ENCODE data around the gene MAEA. TPM values are rescaled to one million over a fixed set of nuclear protein-coding genes. Genes with fewer than 3 reads are reported as not detected.

MAEA gene
- total and polyA plus RNA-seq, 9 of the 15 experiments (the other 6 are each of a cell fraction or from before 2014, with no cell fraction given), result 2.1 to 86.5 (median 45.0) TPM

DNA sequence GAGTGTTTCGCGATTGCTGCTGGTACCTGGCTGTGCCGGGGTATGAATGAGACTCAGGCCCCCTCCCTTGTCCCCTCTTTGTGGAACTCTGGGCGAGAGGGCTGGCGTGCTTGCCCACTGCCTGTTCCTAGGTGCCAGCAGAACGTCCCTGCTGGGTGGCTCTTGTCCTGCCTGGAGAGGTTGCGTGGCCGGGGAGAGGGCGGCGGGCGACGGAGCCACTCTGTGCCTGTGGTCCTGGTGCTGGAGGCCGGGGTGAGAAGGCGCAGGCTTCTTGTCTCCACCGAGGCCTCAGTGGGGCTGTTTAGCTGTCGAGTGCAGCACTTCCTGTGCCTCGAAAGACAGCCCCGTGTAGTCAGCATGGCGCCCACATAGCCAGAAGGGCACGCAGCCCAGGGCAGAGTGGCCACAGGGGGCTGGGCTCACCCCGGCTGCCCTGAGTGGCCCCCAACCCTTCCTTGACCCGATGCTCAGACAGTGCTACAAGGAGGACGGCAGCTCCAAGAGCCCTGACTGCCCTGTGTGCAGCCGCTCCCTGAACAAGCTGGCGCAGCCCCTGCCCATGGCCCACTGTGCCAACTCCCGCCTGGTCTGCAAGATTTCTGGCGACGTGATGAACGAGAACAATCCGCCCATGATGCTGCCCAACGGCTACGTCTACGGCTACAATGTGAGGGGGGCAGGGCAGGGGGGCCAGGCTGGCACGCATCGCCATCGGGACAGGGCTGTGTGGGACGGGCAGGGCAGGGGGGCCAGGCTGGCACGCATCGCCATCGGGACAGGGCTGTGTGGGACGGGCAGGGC is 48.5 kb downstream of the MAEA start:
- H3K9me1 ChIP-seq (ENCODE audit: control insufficient read depth, insufficient read depth, low read length), result no peaks in the 10 kb centered on the region
- no peaks in the 10 kb centered on the region for H3K27me3 ChIP-seq (ENCODE audit: control insufficient read depth in 2 of 2, insufficient read depth in 2 of 2, low read length in 2 of 2)
- TF ChIP-seq POLR2G (IDR thresholded peaks at IDR 0.05; ENCODE audit: low read depth, low read length) (peak; percentile 48; the same call in 1 of the 2 replicates), ZNF12 (CRISPR knock-in tag; IDR thresholded peaks at IDR 0.05) (no peak), KLF13 (tag; IDR thresholded peaks at IDR 0.05; ENCODE audit: borderline replicate concordance, low read depth) (no peak)
- H3K9me3 ChIP-seq (replicated peaks; ENCODE audit: control insufficient read depth, insufficient read depth, low read depth, low read length), result no peaks in the 10 kb centered on the region
- H2AFZ ChIP-seq (ENCODE audit: low read depth, low read length), result no peak overlapping the region
- FAIRE-seq, result no peak
- peaks cover 71% of the 10 kb centered on the region; the same call in 2 of the 3 replicates for H3K36me3 ChIP-seq (ENCODE audit: control insufficient read depth, insufficient read depth, low read length)
- CTCF ChIA-PET (ENCODE audit: low intra/inter-chr PET ratio), result no interaction called here
- peaks cover 0 to 4% of the 10 kb centered on the region in 2 experiments; a peak in 1 of 5 replicates for H3K4me1 ChIP-seq (replicated peaks in 1 of 2; ENCODE audit: control insufficient read depth in 2 of 2, insufficient read depth in 2 of 2, low read length in 2 of 2)
- ATAC-seq, result no peak
- no peaks in the 10 kb centered on the region for H3K79me2 ChIP-seq (ENCODE audit: control insufficient read depth, insufficient read depth, low read length)
- POLR2A ChIA-PET, result no interaction called here
- intact Hi-C loops (cut with micrococcal nuclease), result no loop called here
- no peaks in the 10 kb centered on the region for H4K20me1 ChIP-seq (replicated peaks; ENCODE audit: control insufficient read depth, insufficient read depth, low read length)
- no peak for DNase-seq (ENCODE audit: extremely low read depth in 1 of 4, low spot score in 3 of 4)
- H3K4me2 ChIP-seq (ENCODE audit: insufficient read depth, low read length), result no peak overlapping the region
- WGBS (ENCODE audit: insufficient coverage, low coverage, missing lambda C conversion rate), result 98% methylated on average over 14 of the region's 41 CpGs
- H3K9ac ChIP-seq (ENCODE audit: insufficient read depth in 1 of 2, low read depth in 2 of 2, low read length in 2 of 2), result no peak overlapping the region
- H3K4me3 ChIP-seq, result no peak overlapping the region
- no TSS peak for BruUV-seq (replicated peaks)
- in situ Hi-C loops (cut with MboI), result no loop called here
- H3K27ac ChIP-seq (ENCODE audit: extremely low read depth, low read depth, low read length), result no peak overlapping the region

DNA sequence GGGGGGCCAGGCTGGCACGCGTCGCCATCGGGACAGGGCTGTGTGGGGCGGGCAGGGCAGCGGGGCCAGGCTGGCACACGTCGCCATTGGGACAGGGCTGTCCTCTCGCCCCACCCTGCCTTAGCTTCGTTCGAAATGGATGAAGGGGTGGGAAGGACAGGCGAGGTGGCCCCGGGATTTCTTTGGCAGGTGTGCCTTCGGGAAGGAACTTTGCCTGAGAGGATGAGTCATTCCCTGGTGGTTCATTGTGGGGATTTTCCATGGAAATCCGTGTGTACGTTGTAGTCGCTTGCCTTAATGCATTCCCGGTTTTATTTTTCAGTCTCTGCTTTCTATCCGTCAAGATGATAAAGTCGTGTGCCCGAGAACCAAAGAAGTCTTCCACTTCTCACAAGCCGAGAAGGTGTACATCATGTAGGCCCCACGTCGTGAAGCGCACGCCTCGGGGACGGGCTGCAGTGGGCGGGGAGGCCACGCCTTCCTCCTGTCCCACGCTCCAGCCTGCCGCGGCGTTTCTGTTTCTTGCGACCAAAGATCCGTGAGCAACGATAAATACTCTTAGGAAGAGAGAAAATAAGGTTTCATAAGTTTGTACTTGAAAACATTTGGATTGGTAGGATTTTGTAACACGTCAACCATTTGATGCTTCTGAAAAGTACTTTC is 49.2 kb downstream of the MAEA start:
- H3K4me2 ChIP-seq (ENCODE audit: insufficient read depth, low read length), result no peak overlapping the region
- no peak overlapping the region for H3K4me3 ChIP-seq
- no peaks in the 10 kb centered on the region for H3K79me2 ChIP-seq (ENCODE audit: control insufficient read depth, insufficient read depth, low read length)
- H3K27me3 ChIP-seq (ENCODE audit: control insufficient read depth in 2 of 2, insufficient read depth in 2 of 2, low read length in 2 of 2), result no peaks in the 10 kb centered on the region
- POLR2A ChIA-PET, result no interaction called here
- intact Hi-C loops (cut with micrococcal nuclease), result no loop called here
- ATAC-seq (no peak), FAIRE-seq (no peak), DNase-seq (ENCODE audit: extremely low read depth in 1 of 4, low spot score in 3 of 4) (no peak)
- CTCF ChIA-PET (ENCODE audit: low intra/inter-chr PET ratio), result no interaction called here
- no peak overlapping the region for H2AFZ ChIP-seq (ENCODE audit: low read depth, low read length)
- 96% methylated on average over 23 of the region's 38 CpGs for WGBS (ENCODE audit: insufficient coverage, low coverage, missing lambda C conversion rate)
- no peak overlapping the region for H3K9ac ChIP-seq (ENCODE audit: insufficient read depth in 1 of 2, low read depth in 2 of 2, low read length in 2 of 2)
- no peaks in the 10 kb centered on the region for H3K9me3 ChIP-seq (replicated peaks; ENCODE audit: control insufficient read depth, insufficient read depth, low read depth, low read length)
- H3K9me1 ChIP-seq (ENCODE audit: control insufficient read depth, insufficient read depth, low read length), result no peaks in the 10 kb centered on the region
- no peaks in the 10 kb centered on the region for H4K20me1 ChIP-seq (replicated peaks; ENCODE audit: control insufficient read depth, insufficient read depth, low read length)
- no peak overlapping the region for H3K27ac ChIP-seq (ENCODE audit: extremely low read depth, low read depth, low read length)
- no TSS peak for BruUV-seq (replicated peaks)
- in situ Hi-C loops (cut with MboI), result no loop called here
- H3K36me3 ChIP-seq (ENCODE audit: control insufficient read depth, insufficient read depth, low read length), result peaks cover 68% of the 10 kb centered on the region; the same call in 2 of the 3 replicates
- peaks cover 0 to 4% of the 10 kb centered on the region in 2 experiments; a peak in 1 of 5 replicates for H3K4me1 ChIP-seq (replicated peaks in 1 of 2; ENCODE audit: control insufficient read depth in 2 of 2, insufficient read depth in 2 of 2, low read length in 2 of 2)
- TF ChIP-seq MAFF (IDR thresholded peaks at IDR 0.05; ENCODE audit: low read length), result no peak
- TF ChIP-seq NR4A1 (CRISPR knock-in tag; IDR thresholded peaks at IDR 0.05), result no peak
- TF ChIP-seq NR4A1 (tag; IDR thresholded peaks at IDR 0.05), result no peak
- no peak for TF ChIP-seq ZBED1 (IDR thresholded peaks at IDR 0.05)
- TF ChIP-seq, protein P1, sequence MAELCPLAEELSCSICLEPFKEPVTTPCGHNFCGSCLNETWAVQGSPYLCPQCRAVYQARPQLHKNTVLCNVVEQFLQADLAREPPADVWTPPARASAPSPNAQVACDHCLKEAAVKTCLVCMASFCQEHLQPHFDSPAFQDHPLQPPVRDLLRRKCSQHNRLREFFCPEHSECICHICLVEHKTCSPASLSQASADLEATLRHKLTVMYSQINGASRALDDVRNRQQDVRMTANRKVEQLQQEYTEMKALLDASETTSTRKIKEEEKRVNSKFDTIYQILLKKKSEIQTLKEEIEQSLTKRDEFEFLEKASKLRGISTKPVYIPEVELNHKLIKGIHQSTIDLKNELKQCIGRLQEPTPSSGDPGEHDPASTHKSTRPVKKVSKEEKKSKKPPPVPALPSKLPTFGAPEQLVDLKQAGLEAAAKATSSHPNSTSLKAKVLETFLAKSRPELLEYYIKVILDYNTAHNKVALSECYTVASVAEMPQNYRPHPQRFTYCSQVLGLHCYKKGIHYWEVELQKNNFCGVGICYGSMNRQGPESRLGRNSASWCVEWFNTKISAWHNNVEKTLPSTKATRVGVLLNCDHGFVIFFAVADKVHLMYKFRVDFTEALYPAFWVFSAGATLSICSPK (IDR thresholded peaks at IDR 0.05; ENCODE audit: borderline replicate concordance), result no peak
- no peak for TF ChIP-seq ADNP (tag; IDR thresholded peaks at IDR 0.05)
- no peak for TF ChIP-seq ZNF253 (CRISPR knock-in tag; conservative IDR thresholded peaks at IDR 0.05)
- TF ChIP-seq HEY1 (CRISPR knock-in tag; IDR thresholded peaks at IDR 0.05; ENCODE audit: borderline replicate concordance), result no peak
- no peak for TF ChIP-seq ZNF146 (CRISPR knock-in tag; IDR thresholded peaks at IDR 0.05; ENCODE audit: unreplicated experiment)
- no peak for TF ChIP-seq GTF2A2 (tag; IDR thresholded peaks at IDR 0.05)
